KOPT-K1 (cell line): Measurements from ENCODE around the gene EFHC2.
"Not testable (repeated sequence)": the region's sequence is repeated elsewhere in the genome, so short reads cannot be mapped to it uniquely, and the experiment has no call there.

ENCODE experiments used
- H3K27ac ChIP-seq: fragments of 200-600 bp; sonication (generic); 2 replicates; pipeline ENCODE4 v1.5.1; 2016; ENCODE audit warnings: antibody characterized with exemption, mild to moderate bottlenecking, low read depth, low read length; ENCODE audit not compliant: poor library complexity, severe bottlenecking
- H3K36me3 ChIP-seq: fragments of 200-600 bp; sonication (generic); 2 replicates; pipeline ENCODE4 v1.5.1; 2017; ENCODE audit warnings: antibody characterized with exemption, mild to moderate bottlenecking, low read length, moderate library complexity; ENCODE audit not compliant: insufficient read depth
- H3K9me3 ChIP-seq: fragments of 200-600 bp; sonication (generic); 2 replicates; pipeline ENCODE4 v1.5.1; 2017; ENCODE audit warnings: antibody characterized with exemption, low read length, mild to moderate bottlenecking; ENCODE audit not compliant: insufficient read depth, poor library complexity, severe bottlenecking

Gene EFHC2

DNA sequence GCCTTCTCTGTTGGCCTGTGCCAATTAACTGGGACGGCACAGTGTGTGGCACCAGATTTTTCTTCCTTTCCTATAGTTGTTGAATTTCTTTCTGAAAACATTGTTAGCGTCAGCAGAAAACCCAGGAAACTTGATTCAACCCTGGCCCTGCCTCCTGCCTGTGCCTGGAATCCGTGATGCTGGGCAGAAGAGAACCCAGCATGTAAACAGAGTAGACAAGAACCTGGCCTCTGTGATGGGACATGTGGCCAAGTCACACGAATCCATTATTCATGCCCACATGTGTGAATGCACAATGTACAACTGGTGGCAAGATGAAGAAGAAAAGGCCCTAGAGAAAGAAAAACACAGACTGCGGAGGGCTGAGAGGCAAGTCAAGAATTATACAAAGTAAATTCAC, 111.4 kb downstream of the EFHC2 start:
- no peaks in the 10 kb centered on the region for H3K9me3 ChIP-seq
- no peak overlapping the region for H3K27ac ChIP-seq
- H3K36me3 ChIP-seq, result no peaks in the 10 kb centered on the region

DNA sequence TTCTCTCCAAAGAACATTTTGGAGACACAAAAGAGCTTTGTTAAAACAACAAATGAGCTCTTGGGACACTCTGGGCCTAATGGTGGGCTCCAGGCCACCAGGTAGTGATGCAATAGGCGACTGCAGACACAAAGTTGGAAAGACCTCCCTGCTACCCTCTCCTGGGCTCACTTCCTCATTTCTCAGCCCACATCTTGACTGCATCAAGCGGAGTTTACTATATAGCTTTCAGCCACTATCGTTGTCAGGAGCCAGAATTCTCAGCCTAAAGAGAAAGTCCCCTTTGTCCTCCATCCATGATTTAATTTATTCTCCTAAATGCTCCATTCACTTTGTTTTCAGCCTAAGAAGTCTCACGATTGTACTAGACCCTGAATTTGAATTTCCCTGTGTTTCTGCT, 114.9 kb downstream of the EFHC2 start:
- H3K27ac ChIP-seq, result no peak overlapping the region
- H3K9me3 ChIP-seq, result no peaks in the 10 kb centered on the region
- H3K36me3 ChIP-seq, result no peaks in the 10 kb centered on the region

DNA sequence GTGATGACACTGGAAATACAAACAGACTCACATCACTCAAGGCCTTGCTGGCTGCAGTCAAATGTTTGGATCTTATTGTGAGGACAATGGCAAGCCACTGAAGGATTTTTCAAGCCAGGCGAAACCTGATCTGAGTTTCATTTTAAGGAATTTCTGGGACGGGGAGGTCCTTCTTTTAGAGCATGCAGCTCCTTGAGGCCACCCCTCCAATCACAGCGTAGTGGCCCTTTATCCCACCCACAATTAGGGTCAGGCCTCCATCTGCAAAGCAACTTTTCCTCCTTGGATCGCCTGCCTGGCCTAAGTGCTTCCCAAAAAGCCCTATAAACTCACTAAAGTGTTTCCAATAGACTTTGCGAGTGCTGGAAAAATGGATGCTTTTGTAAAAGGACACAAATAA, 115.5 kb downstream of the EFHC2 start:
- Histone ChIP-seq H3K27ac (no peak overlapping the region), H3K36me3 (no peaks in the 10 kb centered on the region), H3K9me3 (no peaks in the 10 kb centered on the region)

DNA sequence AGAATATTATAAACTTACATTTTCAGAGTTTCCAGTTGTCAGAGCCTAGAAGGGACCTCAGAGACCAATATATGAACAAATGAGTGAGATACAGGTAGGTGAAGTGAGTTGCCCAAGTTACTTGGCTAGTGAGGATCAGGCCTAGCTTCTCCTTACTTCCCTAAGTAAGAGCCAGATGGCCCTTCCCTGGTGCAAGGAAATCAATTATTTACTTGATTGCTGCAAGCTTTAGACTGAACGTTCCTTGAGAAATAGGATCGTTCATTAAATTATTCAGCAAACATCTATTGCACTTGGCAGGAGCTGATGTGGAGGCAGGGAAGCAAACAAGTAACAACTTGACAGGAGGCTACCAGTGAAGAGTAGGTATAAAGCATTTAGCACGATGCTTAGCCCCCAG, 117.8 kb downstream of the EFHC2 start:
- Histone ChIP-seq H3K27ac (no peak overlapping the region), H3K9me3 (no peaks in the 10 kb centered on the region), H3K36me3 (no peaks in the 10 kb centered on the region)

DNA sequence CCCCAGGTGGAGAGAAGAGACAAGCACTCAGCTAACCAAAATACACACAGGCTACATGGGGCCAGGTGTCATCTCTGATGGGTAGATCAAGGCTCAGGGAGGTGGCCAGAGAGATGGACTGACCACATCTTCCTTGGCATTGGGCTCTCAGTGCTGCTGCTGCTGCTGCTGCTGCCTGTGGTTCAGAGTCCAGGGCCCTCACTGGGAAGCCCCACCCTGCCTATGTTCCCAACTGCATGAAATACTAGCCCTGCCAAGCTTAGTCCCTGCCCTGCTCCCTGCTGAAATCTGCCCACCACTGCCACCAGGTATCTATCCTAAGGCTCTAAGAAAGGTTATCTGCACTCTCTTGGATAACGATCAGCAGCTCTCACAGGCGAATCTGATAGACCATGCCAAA, 118.7 kb downstream of the EFHC2 start:
- Histone ChIP-seq H3K36me3 (no peaks in the 10 kb centered on the region), H3K9me3 (no peaks in the 10 kb centered on the region), H3K27ac (no peak overlapping the region)

DNA sequence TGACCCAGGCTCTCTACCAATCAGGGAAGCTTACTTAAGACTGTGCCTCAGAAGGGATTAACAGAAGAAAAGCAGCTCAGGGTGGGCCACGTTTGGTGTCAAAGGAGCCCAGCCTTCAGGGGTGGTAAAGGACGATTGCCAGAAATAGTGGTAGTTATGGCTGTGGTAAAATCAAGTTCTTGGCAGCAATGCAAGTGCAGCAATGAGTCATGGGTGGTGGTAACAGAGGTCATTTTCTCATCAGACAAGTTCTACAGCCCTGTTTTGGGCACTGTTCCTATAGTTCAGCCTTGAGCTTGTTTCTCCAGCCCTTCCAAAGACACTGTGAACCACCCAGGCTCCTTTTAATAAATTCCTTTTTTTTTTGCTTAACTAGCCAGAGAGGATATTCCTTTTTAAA, 120.3 kb downstream of the EFHC2 start:
- no peaks in the 10 kb centered on the region for H3K9me3 ChIP-seq
- no peaks in the 10 kb centered on the region for H3K36me3 ChIP-seq
- H3K27ac ChIP-seq, result no peak overlapping the region

DNA sequence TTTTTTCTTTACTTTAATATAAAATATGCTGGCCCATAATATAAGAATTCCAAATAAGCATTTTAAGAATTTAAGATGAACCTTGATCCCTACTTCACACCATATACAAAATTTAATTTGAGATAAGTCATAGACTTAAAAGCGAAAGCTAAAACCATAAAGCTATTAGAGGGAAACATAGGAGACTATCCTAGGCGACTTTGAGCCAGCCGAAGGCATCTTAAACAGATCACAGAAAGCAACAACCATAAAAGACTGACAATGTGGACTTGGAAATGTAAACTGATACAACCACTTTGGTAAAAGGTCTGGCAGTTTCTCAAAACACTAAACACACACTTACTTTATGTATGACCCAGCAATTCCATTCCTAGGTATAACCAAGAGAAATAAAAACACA, 125.0 kb downstream of the EFHC2 start:
- Histone ChIP-seq H3K36me3 (no peaks in the 10 kb centered on the region), H3K9me3 (no peaks in the 10 kb centered on the region), H3K27ac (no peak overlapping the region)

DNA sequence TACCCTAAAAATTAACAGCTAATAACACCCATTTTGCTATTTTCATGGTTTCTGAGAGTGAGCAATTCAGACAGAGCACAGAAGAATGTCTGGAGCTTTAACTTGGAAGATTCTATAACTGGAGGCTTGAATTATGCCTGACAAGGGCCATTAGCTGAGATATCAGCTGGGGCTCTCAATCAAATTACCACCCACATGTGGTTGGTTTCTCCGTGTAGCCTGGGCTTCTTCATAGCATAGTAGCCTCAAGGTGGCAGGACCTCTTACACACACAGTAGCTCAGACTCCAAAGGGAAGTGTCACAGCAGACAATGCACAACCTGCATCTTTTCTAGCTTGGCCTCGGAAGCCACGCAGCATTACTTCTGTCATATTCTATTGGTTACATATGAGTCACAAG, 127.3 kb downstream of the EFHC2 start:
- no peak overlapping the region for H3K27ac ChIP-seq
- H3K36me3 ChIP-seq, result no peaks in the 10 kb centered on the region
- H3K9me3 ChIP-seq, result no peaks in the 10 kb centered on the region

DNA sequence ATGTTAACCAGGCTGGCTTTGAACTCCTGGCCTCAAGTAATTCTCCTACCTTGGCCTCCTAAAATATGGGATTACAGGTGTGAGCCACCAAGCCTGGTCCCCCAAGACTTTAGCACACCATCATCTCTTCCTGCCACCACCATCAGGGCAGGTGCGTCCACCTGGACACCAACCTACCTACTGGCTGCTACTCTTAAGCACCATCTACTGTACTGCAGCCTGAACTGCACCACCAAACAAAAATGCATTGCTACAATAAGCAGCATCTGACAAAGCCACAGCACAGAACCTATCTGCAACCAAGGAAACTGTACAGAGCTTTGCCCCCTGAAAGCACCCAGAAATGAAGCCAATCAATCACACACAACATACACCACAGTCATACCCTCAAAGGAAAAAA, 139.7 kb downstream of the EFHC2 start:
- H3K36me3 ChIP-seq, result no peaks in the 10 kb centered on the region
- no peaks in the 10 kb centered on the region for H3K9me3 ChIP-seq
- no peak overlapping the region for H3K27ac ChIP-seq

DNA sequence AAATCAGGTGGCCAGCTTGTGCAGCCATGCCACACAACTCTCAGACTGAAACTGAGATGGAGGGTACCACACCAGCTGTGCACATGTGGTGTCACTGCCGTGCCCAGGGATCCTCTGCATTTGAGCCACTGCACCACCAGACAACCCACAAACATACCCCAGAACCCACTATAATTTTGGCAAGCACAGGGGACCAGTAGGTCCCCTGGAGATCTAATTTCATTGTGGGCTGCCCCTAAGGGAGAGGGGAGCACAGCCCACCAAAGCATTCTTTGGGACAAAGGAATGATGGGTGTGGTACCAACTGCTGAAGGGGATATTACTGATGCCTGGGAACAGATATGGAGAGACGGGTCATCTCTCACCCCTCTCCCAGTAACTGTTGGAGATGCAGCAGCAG, 140.9 kb downstream of the EFHC2 start:
- Histone ChIP-seq H3K36me3 (no peaks in the 10 kb centered on the region), H3K9me3 (no peaks in the 10 kb centered on the region), H3K27ac (no peak overlapping the region)

DNA sequence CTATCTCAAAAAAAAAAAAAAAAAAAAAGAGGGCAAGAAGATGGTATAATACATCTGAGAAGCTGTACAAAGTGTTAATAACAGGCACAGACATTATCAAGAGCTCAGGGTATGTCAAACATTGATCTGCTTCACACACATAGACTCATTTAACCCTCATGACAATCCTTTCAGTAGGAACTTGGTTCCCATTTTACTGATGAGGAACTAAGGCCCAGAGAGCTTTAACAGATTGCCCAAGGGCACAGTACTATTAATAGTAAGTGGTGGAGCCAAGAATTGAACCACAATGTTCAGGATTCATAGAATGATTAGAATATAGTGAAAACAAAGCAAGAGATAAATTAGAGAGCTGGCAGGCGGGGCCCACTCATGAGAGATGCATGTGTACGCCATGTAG, 154.4 kb downstream of the EFHC2 start:
- H3K27ac ChIP-seq, result no peak overlapping the region
- no peaks in the 10 kb centered on the region for H3K9me3 ChIP-seq

DNA sequence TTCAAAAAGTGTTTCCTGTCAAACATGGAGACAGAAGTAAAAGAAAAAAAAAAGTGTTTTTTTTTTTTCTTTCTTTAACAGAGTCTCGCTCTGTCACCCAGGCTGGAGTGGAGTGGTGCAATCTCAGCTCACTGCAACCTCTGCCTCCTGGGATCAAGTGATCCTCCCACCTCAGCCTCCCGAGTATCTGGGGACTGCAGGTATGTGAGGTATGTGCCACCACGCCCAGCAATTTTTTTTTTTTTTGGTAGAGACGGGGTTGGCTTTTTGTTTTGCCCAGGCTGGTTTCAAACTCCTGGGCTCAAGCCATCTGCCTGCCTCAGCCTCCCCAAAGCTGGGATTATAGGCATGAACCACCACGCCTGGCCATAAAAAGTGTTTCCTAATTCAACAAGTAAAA, 155.6 kb downstream of the EFHC2 start:
- H3K36me3 ChIP-seq, H3K27ac ChIP-seq, H3K9me3 ChIP-seq: not testable (repeated sequence)

More for the DNA sequence above, 154.4 kb downstream of the EFHC2 start:
- no peaks in the 10 kb centered on the region for H3K36me3 ChIP-seq

DNA sequence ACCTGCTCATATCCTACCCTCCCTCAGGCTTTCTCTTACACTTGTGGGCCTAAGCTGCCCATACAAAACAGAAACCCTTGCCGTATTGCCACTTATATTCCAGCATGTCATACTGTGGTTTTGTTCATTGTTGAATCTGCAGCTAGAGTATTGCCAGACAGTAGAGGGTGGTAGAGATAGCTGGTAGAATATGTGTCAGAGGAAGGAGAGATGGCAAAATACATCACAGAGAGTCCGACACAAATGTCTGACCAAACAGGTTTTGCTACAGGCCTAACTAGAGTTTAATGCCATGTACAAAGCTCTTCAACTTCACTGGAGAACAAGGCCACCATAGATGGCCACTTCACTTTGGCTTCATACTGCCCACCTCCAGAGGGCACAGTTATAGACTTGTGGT, 160.1 kb downstream of the EFHC2 start:
- Histone ChIP-seq H3K36me3 (no peaks in the 10 kb centered on the region), H3K27ac (no peak overlapping the region), H3K9me3 (no peaks in the 10 kb centered on the region)

DNA sequence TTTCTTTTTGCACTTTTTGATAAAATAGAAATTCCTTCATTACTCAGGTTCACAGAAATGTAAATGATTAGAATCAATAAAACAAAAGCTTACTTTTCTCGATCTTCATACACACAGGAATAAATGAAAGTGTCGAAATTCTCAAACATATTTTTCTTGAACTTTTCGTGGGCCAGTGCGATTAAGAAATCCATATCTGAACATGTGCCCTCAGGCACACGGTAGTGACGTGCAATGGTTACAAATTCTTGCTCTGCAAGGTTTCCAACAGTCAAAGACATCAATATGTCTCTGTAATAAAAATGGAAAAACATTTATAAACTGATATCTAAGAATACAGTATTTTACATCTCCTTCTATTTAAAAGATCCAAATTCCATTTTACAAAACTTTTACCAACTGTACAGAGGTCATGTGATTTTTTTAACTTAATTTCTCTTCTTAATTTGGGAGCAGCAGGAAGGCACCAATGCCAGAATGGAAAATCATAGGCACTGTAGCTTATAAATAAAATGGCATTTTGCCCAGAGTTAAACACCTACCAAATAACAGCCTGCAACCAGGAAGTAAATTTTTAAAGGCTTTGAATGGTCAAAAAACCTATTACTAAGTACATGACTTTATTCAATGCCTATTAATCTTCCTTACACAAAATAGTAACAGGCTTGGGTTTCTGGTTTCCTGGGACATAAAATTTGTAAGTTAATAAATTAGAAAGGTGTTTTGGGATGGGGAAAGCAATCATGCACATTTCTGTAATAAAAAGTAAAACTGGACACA, 165.0 kb downstream of the EFHC2 start:
- Histone ChIP-seq H3K36me3 (no peaks in the 10 kb centered on the region), H3K9me3 (no peaks in the 10 kb centered on the region), H3K27ac (no peak overlapping the region)

DNA sequence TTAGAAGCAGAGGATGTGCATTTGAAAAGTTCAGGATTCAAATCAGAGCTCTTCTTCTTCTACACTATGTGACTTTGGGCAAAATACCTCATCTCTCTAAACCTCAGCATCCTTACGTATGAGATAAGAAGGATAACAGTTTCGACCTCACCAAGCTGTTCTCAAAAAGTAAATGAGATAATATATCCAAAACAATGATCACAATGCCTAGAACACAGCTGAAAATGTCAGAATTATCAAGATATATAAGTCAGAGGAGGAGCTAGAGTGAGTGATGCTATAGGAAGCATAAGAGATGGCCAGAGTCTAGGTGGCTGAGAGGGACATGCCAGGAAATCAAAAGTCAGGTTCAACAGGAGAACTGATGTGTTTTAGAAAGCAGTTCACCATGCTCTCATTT, 168.0 kb downstream of the EFHC2 start:
- Histone ChIP-seq H3K27ac (no peak overlapping the region), H3K9me3 (no peaks in the 10 kb centered on the region), H3K36me3 (no peaks in the 10 kb centered on the region)

DNA sequence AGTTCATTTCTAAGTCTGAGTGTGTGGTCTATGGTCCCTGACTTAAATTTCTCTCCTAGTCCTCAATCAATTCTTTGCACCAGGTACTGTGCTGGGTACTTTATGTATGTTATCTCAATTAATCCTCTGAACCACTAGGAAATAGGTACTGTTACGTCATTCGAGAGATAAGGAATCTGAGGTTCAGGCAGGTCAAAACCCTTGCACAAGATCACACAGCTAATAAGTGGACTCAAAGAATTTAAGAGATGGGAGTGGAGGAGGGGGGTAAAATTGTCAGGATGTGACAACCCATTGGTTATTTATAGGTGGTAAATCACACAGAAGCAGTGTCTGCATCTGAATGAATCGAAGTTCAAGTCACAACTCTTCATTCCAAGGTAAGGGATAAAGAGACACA, 169.4 kb downstream of the EFHC2 start:
- no peak overlapping the region for H3K27ac ChIP-seq
- H3K36me3 ChIP-seq, result no peaks in the 10 kb centered on the region
- no peaks in the 10 kb centered on the region for H3K9me3 ChIP-seq
